COLO668 (cell line): Measurements from ENCODE around the gene UBAC1.

Experiments
- DNase-seq: peaks from one replicate; lab custom pipeline; 2025; ENCODE audit not compliant: unreplicated experiment; lab: John Stamatoyannopoulos, UW

UBAC1 gene

DNA sequence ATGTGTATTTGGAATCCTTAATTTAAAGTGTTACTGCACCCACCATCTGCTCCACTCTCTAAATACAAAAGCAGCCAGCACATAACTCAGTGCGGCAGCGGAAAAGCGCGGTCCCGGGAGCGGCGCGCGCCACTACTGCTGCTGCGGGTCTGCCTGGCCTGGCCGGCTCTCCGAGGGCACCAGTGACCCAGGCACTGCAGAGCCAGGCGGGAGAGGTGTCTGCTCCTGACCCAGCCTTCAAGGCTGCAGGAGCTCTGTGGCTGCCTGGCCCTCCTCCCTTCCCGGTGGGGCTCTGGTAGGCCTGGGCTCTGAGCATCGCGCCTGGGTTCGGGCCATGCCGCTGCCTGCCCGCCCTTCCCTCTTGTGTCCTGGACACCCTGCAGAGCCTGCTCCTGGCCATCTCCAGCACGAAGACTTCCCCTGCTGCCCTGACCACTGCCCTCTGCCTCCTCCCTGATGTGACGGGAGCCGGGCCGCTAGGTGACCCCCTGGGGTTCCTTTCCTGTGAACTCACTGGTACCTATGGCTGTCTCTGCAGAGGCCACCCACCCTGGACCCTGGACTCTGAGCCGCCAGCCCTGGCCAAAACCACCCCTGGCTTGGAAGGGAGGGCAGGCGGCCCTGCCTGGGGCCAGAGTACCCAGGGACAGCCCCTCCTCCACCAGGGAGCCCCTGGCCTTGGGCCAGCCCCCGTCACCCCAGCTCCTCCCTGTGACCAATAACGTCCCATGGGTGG lies 32.8 kb upstream of the UBAC1 start:
- DNase-seq, result no peak

DNA sequence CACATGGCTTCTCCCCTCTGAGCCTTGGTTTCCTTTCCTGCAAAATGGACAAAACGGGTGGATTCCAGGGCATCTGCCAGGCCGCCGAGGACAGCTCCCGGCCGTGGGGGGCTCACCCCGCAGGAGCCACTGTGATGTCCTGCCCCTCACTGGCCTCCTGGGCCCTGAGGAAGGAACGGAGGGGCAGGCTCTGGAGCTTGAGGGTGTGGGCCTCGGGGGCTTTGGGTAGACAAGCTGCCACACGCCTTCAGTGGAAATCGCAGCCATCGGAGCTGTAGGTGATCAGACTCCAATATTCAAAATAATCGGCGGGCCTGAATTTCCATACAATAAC lies 32.2 kb upstream of the UBAC1 start:
- DNase-seq, result no peak

DNA sequence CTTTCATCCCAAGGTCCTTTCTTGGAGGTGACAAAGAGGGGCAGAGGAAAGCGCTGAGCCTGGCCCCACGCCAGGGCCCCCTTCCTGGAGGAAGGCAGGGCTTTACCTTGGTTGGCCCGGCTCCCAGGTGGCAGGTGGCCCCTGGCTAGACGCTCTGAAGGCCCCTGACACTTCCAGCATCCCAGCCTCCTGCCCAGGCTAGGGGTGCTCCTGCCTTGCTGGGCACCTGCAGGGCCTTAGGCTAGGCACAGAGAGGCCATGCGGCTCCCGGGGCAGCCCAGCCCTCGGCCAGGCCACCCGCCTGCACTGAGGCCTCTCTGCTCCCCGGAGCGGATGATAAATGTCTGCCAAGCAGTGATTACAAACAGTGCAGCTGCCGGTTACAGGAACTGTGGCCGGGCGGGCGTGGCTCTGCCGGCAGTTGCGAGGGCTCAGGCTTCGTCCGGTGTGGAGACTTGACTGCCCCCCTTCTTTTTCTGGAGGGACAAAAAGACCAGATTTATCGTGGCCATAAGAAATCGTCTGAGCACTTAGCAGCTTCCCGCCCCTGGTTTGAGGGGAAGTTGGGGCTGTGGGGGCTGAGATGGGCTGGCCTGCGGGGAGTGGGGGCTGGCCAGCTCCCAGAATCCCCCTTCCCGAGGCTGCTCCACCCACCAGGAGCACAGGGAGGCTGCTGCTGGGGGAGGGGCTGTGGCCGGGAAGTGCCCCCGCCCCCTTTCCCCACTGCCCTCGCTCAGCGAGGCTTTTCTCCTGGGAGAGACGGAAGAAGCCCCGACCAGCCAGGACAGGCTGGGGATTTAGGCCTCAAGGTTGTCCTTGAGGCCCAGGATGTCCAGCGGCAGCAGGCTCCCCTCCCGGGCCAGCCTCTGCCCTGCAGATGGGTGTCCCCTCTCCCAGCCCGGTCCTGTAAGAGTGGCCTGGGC lies 31.6 kb upstream of the UBAC1 start:
- DNase-seq, result peak; percentile 80

DNA sequence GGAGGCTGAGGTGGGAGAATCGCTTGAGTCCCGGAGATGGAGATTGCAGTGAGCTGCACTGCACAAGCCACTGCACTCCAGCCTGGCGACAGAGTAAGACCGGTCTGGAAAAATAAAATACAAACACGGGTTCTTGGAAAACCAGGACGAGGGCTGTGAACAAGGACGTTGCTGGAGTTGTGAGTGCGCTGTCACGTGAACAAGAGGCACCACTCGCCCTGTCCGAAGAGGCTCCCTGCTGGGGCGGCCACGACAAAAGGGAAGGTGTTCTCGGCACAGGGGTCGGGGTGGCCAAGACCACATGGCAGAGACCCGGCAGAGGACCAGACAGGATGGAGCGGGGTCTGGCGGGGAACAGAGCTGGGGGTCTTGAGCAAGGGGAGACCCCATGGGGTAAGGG lies 30.6 kb upstream of the UBAC1 start:
- no peak for DNase-seq

DNA sequence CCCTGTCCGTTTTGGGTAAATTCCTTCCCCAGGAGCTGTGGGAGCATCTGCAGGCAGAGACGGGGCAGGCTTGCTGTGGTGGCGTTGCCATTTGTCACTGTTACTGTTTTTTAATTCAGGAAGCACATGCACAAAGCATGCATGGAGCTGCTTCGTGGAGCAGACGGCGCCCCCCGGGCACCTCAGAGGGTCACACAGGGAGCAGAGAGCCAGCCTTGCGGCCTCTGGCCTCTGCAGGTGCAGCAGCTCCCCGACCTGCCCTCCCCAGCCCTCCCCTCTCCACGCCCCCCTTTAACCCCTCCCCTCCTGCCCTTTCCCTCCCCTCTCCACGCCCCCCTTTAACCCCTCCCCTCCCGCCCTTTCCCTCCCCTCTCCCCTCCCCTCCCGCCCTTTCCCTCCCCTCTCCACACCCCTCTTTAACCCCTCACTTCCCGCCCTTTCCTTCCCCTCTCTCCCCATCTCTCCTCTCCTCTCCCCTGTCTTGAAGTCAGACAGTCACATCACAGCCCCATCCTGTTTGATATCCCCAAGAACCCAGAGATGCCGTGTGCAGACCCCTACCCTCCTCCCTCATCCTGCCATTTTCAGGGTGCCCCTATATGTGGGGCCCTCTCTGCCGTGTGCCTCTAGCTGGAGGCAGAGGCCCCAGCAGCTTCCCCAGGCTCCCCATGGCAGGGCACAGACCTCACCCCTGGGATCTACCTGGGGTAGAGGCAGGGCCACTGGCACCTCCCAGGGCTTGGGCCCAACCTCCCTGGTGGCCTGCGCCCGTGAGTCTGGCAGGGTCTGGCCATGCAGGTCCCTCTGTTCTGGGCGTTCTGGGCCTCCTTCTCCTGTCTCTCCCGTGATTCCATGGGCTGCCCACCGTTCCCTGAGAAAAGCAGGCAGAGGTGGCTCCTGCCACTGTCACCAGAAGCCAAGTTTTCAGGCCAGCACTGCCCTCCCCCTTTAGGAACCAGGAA lies 29.6 kb upstream of the UBAC1 start:
- DNase-seq, result peak; percentile 54

DNA sequence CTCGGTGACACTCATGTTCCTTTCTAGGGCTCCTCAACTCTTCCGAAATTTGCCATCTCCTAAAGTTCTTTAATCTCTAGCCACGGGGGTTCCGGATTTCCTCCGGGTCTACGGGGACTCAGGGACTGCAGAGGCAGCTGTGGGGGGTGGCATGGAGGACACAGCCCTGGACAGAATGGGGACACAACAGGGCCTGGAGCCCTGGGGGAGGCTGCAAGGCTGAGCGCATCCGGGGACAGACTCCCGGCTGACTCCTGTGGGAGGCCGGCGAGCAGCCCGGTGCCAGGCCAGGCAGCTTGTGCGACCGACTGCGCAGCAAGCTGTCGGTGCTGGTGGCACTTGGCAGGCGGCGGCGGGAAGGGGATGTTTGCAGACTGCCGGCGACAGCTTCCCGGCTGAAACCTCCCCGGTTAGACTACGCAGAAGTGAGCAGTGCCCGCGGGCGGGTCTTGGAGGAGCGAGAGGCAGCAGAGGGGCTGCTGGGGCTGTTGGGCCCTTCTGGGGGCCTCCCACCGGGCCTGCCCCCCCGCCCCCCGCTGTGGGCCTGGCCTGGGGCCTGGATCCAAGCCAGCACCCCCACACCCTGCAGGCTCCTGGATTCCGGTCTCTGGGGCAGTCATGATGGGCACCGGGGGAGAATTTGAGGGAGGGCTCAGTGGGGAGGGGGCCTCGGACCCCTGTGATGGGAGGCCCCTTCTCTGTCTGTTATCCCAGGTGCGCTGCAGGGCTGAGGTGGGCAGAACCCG lies 28.7 kb upstream of the UBAC1 start:
- peak; percentile 72 for DNase-seq

DNA sequence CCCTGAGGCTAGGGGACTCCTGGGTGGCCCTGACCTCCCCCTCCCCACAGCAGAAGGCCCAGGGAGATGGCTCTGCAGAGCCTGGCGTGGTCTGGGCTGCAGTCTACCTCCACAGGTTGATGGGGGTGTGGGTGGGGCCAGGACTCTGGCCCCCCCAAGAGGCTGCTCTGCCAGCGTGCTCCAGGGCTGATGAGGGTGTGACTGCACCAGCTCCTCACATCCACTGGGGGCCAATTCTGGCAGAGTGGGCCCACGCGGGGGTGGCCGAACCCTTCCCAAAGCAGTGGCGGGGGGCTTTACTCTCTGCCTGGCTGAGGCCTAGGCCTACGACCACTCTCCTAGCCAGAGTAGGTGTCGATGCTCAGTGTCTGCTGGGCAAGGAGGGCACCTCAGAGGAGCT lies 28.0 kb upstream of the UBAC1 start:
- DNase-seq, result no peak

DNA sequence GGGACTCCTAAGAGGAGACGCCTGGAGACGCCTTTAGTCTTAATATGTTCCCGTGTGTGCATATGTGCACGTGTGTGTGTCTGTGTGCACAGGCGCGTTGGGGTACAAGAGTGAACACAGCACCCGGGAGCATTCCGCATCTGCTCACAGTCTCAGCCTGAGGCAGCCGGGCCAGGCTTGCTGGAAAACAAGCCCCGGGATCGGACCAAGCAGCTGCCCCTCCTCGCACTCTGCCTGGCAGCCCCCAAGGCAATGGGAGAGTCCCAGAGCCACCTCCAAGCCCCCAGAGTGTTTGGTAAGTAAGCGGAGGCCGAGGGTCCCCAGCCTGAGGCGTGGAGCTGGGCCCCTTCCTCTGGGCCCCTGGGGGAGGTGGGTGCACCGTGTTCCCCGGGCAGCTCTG lies 27.3 kb upstream of the UBAC1 start:
- no peak for DNase-seq

DNA sequence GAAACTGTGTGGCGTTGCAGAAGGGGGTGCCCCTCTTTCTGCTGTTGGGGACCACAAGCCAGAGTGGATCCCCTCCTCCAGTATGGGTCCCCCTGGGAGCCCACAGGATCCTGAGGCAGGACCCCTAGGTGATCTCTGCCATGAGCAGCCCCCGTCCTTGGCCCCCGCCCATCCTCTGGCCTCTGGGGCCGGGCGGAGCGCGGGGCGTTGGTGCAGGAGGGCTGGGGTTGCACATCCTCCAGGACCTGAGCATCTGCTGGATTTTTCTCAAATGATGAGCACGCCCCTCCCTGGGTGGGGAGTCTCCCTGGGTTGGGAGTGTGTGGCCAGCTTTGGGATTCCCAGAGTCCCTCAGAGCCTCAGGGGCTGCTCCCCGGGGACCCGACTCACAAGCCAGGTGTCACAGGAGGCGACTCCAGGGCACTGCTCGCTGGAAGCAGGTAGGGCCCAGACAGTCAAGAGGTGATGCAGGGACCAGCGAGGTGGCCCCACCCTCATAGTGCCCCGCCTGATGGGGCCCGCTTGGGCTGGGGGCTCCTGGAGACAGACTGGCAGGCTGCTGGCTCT lies 26.7 kb upstream of the UBAC1 start:
- no peak for DNase-seq

DNA sequence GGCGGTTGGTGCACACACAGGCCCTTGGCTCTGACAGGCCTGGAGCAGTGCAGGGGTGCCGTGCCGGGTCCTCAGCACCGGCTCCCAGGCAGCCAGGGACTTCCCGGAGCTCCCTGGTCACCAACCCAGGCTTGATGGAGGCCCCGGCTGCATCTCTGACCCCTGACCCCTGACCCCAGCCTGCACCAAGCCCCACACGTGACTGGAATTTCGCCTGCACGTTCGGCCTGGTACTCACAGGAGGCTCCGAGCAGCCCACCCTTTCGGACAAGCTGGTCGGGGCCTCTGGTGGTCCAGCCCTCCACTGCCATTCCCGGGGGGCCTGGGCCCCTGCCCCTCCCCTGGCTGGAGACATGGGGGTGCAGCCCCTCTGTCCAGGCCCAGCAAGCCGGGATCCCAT lies 25.4 kb upstream of the UBAC1 start:
- DNase-seq, result no peak

DNA sequence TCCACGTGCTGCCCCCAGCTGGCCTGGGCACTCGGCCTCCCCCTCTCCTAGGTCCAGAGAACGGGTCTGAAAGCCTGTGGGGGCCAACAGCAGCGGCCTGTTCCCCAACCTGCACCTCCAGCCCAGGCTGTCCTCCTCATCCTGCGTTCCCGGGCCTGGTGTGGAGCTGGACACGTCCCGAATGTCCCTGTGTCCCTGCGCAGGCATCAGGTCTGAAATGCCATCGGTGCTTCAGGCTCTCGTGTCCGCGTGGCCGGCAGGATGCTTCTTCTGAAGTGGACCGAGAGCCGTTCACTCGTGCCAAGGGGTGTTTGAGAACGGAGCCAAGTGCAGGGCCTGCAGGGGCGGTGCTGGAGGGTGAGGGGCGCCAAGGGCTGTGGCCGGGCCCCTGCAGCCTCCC lies 24.7 kb upstream of the UBAC1 start:
- DNase-seq, result no peak

DNA sequence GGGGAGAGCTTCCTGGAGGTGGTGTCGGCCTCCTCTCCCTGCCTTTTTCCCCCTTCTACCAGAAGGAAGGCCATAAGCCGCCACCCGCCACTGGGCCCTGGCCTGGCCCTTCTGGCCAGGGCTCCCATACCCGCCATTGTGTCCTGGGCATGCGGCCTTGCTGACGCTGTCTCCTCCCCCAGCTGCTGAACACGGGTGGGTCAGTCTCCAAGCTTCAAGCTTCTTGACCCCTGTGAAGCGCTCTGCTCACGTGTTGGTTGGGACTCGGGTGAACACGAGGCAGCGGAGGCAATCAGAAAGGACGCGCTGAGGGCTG lies 24.2 kb upstream of the UBAC1 start:
- no peak for DNase-seq

DNA sequence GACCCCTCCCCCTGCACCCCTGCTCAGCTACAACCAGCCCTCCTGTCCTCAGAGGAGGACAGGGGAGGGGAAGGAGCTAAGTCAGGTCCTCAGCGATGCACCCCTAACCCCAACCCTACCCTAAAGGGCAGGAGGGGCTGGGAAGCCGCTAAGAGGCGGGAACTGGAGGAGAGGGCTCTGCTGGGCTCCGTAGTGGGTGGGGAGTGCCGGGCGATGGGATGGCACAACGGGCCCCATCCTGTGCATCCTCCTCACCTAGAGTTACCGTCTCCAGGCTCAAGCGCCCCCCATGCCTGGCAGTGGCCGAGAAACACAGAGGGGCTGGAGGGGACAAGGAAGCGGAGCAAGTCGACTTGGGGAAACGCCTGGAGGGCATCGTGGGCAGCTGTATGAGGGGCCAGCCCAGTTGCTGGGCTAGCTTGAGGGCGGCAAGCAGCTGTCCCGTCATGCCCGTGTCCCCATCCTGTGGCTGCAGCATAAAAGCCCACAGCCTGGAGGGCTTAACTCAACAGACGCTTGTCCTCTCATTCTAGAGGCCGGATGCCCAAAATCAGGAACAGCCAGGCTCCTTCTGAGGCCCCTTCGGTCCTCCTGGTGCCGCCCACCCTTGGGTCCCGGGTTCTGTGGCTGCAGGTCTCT lies 23.0 kb upstream of the UBAC1 start:
- DNase-seq, result no peak

DNA sequence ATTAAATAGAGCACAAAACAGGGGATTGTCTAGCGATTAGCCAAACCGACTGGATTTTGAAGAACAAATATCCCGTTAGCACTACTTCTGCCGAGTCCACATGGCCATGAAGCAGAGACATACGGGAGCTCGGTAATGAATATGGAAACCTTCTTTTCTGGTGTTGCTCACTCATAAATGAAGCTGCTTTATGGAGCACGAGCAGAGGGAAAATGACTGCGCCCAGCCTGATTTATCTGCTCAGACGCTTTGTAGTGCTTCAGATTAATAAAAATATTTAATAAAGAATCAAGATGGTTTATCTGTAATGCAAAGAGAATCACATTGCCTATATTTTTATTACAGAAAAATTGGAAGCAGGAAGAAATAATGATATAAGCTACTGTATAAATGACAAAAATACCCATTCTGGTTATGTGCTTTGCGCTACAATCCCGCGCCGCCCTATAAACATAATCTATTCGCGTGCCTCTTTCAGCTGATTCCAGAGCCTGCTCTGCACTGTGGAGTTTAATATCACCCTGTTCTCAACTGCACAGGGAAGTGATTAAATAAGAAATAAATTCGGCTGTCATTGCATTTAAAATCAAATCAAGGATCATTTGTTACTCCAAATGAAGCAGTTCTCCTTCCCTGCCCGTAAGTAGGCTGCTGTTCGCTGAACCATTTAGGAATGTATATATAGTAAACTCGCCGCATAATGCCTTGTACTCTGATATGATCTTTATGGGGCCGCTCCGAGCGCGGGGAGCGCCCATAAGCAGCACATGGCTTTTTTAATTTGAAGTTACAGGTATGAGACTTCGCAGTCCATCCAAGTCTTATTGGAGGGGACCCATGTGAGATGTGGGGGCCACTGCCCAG lies 22.3 kb upstream of the UBAC1 start:
- DNase-seq, result no peak

DNA sequence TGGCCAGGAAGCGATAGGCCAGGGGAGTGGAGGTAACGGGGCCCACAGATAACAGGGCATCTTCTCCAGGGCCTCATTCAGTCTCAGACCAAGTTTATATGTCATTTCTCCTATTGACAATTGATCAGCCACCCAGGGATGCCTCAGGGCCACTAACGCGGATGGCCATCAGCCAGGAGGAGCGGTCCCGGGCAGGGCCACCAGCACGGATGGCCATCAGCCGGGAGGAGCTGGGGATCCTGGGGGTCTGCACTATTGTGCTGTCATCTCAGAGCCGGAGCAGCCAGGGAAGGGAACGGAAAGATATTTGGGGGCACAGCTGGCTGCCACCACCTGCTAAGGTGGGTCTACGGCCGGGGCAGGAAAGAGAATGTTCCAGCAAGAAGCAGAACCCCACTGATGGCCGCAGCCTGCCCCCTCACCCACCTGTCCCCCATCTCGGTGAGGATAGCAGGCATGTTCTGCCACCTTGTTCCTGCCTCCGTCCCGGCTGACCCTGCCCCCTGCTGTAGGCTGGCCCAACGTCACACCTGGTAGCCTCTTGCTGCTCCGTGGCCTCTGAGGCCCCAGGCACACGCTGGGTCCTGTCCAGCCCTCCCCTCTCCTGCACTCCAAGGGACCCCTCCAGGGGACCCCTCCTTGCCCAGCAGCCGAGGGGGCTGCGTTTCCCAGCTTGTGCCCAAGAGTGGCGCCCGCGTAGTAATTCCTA lies 21.5 kb upstream of the UBAC1 start:
- no peak for DNase-seq

DNA sequence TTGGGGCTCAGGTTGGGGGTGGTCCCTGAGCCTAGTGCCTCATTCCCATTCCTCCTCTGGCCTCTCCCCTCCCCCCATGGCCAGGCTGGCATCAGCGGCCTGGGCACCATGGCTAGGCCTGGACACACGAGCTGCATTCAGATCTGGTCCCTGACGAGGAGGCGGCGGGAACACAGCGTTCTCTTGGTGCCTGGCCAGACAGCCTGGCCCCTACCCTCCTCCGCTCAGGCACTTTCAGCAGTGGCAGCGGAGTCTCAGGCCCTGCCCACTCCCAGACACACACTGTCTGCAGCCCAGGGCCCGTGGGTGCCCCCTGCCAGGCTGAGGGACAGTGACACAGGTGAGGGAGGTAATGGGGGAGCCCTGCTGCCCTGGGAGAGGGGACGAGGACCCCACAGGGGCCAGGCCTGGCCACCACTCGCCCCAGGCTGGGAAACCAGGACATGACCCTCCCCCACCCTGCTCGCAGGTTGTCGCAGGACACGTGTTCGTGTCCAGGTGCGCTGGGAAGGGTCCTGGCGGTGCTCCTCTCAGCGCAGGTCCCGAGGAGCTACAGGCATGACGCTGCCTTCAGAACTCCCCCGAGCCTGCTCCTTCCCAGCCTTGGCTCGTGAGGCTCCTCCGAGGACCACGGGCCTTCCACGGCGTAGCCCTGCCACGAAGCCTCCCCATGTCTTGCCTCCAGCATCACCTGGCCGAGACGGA lies 19.9 kb upstream of the UBAC1 start:
- DNase-seq, result no peak

DNA sequence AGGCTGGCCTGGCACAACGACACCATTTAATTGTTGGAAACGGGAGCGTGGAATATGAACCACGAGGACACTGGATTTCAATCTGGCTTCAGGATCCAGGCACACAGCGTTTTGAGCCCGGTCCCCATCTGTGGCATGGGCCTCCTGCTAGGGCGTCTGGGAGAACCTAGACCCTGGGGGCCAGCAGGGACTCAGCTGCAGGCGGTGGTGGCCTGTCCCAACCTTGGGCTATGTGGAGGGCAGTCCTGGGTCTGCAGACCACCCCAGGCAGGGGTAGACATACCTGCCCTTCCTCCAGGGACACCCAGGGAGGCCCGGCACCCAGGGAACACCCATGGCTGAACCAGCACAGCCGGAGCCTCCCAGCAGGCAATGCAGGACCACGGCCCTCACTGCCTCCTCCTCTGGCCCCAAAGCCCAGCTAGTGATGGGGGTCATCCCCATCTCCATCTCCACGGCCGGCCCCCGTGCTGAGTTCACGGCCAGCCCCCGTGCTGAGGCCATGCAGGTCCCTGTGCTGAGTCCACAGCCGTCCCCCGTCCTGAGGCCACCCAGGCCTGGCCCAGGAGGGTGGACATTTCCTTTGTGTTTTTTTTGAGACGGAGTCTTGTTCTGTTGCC lies 18.5 kb upstream of the UBAC1 start:
- DNase-seq, result no peak
